HEK293 (cell line): Measurements from ENCODE around the gene ZNF616.

Experiments
- CTCF ChIA-PET: fragments of 350-600 bp; formaldehyde crosslinking; extraction: SDS; loops from one replicate; lab custom pipeline; 2021; ENCODE audit warnings: antibody characterized with exemption; lab: Yijun Ruan, JAX
- POLR2A ChIA-PET: fragments of 300-600 bp; formaldehyde crosslinking; extraction: SDS; loops from one replicate; lab custom pipeline; 2020; ENCODE audit warnings: antibody characterized with exemption, inconsistent platforms; lab: Yijun Ruan, JAX
- H3K27ac ChIP-seq: fragments of 200-500 bp; sonication (Bioruptor generic); 2 replicates; pipeline ENCODE4 v1.5.1; 2014; ENCODE audit warnings: low read depth, low read length, control low read depth, inconsistent platforms; ENCODE audit errors: extremely low read depth
- H3K36me3 ChIP-seq, 2 experiments: fragments of 200-500 bp in 1 of 2; sonication (Bioruptor generic) in 1 of 2; 1 replicate in 1 of 2; 2 replicates in 1 of 2; pipeline ENCODE4 v1.5.1; 2014 to 2017; ENCODE audit warnings: inconsistent platforms in 2 of 2, low read length in 2 of 2; ENCODE audit not compliant: control insufficient read depth in 2 of 2, insufficient read depth in 1 of 2
- H3K4me1 ChIP-seq: fragments of 200-500 bp; sonication (Bioruptor generic); 2 replicates; pipeline ENCODE4 v1.5.1; 2014; ENCODE audit warnings: mild to moderate bottlenecking, low read length, inconsistent platforms; ENCODE audit not compliant: control insufficient read depth, insufficient read depth
- H3K4me3 ChIP-seq: 2 replicates; pipeline ENCODE4 v1.5.1; 2011; ENCODE audit warnings: low read depth, mild to moderate bottlenecking, control low read depth, low read length, moderate library complexity
- H3K9me3 ChIP-seq: fragments of 200-500 bp; sonication (Bioruptor generic); 2 replicates; pipeline ENCODE4 v1.5.1; 2014; ENCODE audit warnings: low read depth, low read length, inconsistent platforms; ENCODE audit not compliant: control insufficient read depth, insufficient read depth
- OVOL3 ChIP-seq: fragments of 450-650 bp; formaldehyde crosslinking; IDR thresholded peaks from 2 replicates; pipeline ENCODE4 v1.5.1; 2016; ENCODE audit warnings: missing biosample characterization, missing genetic modification characterization
- SETDB1 ChIP-seq: IDR thresholded peaks from one replicate; pipeline ENCODE4 v1.6.1; 2017; ENCODE audit warnings: mild to moderate bottlenecking, low read length, moderate library complexity, mixed read lengths; ENCODE audit not compliant: insufficient read length
- TRIM28 ChIP-seq: IDR thresholded peaks from 2 replicates; pipeline ENCODE4 v1.6.1; 2011; ENCODE audit warnings: low read length, control low read depth, borderline replicate concordance
- ZNF211 ChIP-seq: fragments of 450-650 bp; formaldehyde crosslinking; IDR thresholded peaks from 2 replicates; pipeline ENCODE4 v1.5.1; 2016; ENCODE audit warnings: low read depth, missing biosample characterization, missing genetic modification characterization
- ZNF274 ChIP-seq, 2 experiments: fragments of 200-500 bp in 1 of 2; fragments of 450-650 bp in 1 of 2; sonication (Bioruptor generic) in 1 of 2; formaldehyde crosslinking in 1 of 2; IDR thresholded peaks; 2 replicates each; pipeline versions ENCODE4 v1.5.1 to v1.6.1; 2014 to 2016; ENCODE audit warnings: borderline replicate concordance in 1 of 2, inconsistent platforms in 1 of 2, low read length in 1 of 2, missing biosample characterization in 1 of 2, missing genetic modification characterization in 1 of 2
- ZNF404 ChIP-seq: fragments of 450-650 bp; formaldehyde crosslinking; IDR thresholded peaks from 2 replicates; pipeline ENCODE4 v1.5.1; 2017; ENCODE audit warnings: missing biosample characterization, missing genetic modification characterization
- ZNF626 ChIP-seq: fragments of 450-650 bp; sonication (Bioruptor Pico); formaldehyde crosslinking; IDR thresholded peaks from 2 replicates; pipeline ENCODE4 v1.5.1; 2018; ENCODE audit warnings: missing biosample characterization, missing genetic modification characterization, inconsistent platforms
- ZNF629 ChIP-seq: fragments of 450-650 bp; formaldehyde crosslinking; IDR thresholded peaks from 2 replicates; pipeline ENCODE4 v1.5.1; 2017; ENCODE audit warnings: missing biosample characterization, missing genetic modification characterization
- ZNF777 ChIP-seq: fragments of 450-650 bp; formaldehyde crosslinking; IDR thresholded peaks from 2 replicates; pipeline ENCODE4 v1.5.1; 2017; ENCODE audit warnings: missing biosample characterization, missing genetic modification characterization, borderline replicate concordance
- TF ChIP-seq, protein P1 (sequence below): fragments of 450-650 bp; formaldehyde crosslinking; IDR thresholded peaks from 2 replicates; pipeline ENCODE4 v1.5.1; 2017; ENCODE audit warnings: missing biosample characterization, missing genetic modification characterization
- TF ChIP-seq, protein P2 (sequence below): fragments of 450-650 bp; formaldehyde crosslinking; IDR thresholded peaks from 2 replicates; pipeline ENCODE4 v1.5.1; 2017; ENCODE audit warnings: missing biosample characterization, missing genetic modification characterization
- TF ChIP-seq, protein P3 (sequence below): fragments of 450-650 bp; formaldehyde crosslinking; IDR thresholded peaks from 2 replicates; pipeline ENCODE4; 2016; ENCODE audit warnings: missing biosample characterization, missing genetic modification characterization
- TF ChIP-seq, protein P4 (sequence below): fragments of 450-650 bp; formaldehyde crosslinking; conservative IDR thresholded peaks from 2 replicates; pipeline ENCODE4 v1.5.1; 2016; ENCODE audit warnings: low read depth, missing biosample characterization, missing genetic modification characterization

ZNF616 gene

DNA sequence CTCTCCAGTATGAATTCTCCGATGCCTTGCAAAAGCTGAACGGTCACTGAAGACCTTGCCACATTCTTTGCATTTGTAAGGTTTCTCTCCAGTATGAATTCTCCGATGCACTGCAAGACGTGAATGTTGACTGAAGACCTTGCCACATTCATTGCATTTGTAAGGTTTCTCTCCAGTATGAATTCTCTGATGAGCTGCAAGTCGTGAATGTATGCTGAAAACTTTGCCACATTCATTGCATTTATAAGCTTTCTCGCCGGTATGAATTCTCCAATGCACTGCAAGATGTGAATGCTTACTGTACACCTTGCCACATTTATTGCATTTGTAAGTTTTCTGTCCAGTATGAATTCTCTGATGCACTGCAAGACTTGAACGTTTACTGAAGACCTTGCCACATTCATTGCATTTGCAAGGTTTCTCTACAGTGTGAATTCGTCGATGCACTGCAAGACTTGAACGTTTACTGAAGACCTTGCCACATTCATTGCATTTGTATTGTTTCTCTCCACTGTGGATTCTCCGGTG, 24.1 kb downstream of the ZNF616 start:
- peaks cover 13% of the 10 kb centered on the region for H3K9me3 ChIP-seq
- H3K36me3 ChIP-seq, result peaks cover 20 to 53% of the 10 kb centered on the region in 2 experiments
- CTCF ChIA-PET, result interaction anchor here (0.7 kb wide), 1 partner anchor 20 kb away, joined by 3 read pairs; no protein-coding TSS in a partner anchor
- POLR2A ChIA-PET, result no interaction called here
- H3K27ac ChIP-seq, result no peak overlapping the region
- no peak overlapping the region for H3K4me3 ChIP-seq
- no peaks in the 10 kb centered on the region for H3K4me1 ChIP-seq
- TF ChIP-seq TRIM28, result peak; percentile 99
- peak; percentile 100 for TF ChIP-seq SETDB1
- no peak for TF ChIP-seq ZNF777 (tag by site-specific recombination)
- peak; percentile 90 for TF ChIP-seq ZNF274 (IDR thresholded peaks at IDR 0.05; ENCODE audit: low read length)
- peak; percentile 97 for TF ChIP-seq ZNF274 (tag by site-specific recombination; IDR thresholded peaks at IDR 0.05; ENCODE audit: borderline replicate concordance)
- TF ChIP-seq, all 188 proteins: peak for 3

DNA sequence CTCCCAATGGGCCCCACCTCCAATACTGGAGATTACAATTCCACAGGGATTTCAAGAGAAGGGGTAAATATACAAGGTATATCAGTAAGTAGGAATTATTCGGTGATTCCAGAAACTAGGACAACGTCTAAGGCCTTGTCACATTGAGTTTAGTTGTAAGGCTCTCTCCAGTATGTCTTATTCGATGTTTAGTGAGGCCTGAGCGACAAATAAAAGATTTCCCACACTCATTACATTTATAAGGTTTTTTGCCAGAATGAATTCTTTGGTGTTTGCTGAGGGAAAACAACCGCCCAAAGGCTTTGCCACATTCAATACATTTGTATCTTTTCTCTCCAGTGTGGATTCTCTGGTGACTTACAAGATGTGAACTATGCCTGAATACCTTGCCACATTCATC, 25.0 kb downstream of the ZNF616 start:
- CTCF ChIA-PET, result no interaction called here
- TF ChIP-seq, protein P1, sequence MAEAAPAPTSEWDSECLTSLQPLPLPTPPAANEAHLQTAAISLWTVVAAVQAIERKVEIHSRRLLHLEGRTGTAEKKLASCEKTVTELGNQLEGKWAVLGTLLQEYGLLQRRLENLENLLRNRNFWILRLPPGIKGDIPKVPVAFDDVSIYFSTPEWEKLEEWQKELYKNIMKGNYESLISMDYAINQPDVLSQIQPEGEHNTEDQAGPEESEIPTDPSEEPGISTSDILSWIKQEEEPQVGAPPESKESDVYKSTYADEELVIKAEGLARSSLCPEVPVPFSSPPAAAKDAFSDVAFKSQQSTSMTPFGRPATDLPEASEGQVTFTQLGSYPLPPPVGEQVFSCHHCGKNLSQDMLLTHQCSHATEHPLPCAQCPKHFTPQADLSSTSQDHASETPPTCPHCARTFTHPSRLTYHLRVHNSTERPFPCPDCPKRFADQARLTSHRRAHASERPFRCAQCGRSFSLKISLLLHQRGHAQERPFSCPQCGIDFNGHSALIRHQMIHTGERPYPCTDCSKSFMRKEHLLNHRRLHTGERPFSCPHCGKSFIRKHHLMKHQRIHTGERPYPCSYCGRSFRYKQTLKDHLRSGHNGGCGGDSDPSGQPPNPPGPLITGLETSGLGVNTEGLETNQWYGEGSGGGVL (tag by site-specific recombination), result no peak
- TF ChIP-seq, protein P2, sequence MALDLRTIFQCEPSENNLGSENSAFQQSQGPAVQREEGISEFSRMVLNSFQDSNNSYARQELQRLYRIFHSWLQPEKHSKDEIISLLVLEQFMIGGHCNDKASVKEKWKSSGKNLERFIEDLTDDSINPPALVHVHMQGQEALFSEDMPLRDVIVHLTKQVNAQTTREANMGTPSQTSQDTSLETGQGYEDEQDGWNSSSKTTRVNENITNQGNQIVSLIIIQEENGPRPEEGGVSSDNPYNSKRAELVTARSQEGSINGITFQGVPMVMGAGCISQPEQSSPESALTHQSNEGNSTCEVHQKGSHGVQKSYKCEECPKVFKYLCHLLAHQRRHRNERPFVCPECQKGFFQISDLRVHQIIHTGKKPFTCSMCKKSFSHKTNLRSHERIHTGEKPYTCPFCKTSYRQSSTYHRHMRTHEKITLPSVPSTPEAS, result no peak
- TF ChIP-seq ZNF629 (tag by site-specific recombination) (no peak), ZNF404 (tag by site-specific recombination) (no peak), ZNF211 (tag by site-specific recombination) (no peak), ZNF626 (tag by site-specific recombination) (no peak)
- TF ChIP-seq, protein P3, sequence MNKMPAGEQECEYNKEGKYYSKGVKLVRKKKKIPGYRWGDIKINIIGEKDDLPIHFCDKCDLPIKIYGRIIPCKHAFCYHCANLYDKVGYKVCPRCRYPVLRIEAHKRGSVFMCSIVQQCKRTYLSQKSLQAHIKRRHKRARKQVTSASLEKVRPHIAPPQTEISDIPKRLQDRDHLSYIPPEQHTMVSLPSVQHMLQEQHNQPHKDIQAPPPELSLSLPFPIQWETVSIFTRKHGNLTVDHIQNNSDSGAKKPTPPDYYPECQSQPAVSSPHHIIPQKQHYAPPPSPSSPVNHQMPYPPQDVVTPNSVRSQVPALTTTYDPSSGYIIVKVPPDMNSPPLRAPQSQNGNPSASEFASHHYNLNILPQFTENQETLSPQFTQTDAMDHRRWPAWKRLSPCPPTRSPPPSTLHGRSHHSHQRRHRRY (tag by site-specific recombination), result no peak
- H3K9me3 ChIP-seq, result peaks cover 13% of the 10 kb centered on the region

DNA sequence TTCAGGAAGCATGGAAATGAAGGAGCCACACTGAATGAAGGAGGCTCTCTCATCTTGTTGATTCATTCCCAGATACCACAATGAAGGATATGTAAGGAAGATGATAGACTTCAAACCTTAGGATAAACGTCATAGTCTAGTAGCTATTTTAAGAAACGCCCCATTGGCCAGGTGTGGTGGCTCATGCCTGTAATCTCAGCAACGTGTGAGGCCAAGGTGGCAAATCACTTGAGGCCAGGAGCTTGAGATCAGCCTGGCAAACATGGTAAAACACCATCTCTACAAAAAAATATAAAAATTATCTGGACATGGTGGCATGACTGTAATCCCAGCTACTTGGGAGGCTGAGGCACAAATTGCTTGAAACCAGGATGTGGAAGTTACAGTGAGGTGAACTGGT, 27.1 kb downstream of the ZNF616 start:
- Histone ChIP-seq H3K27ac (no peak overlapping the region), H3K4me1 (no peaks in the 10 kb centered on the region), H3K9me3 (peaks cover 4% of the 10 kb centered on the region), H3K4me3 (no peak overlapping the region), H3K36me3 (peaks cover 7 to 24% of the 10 kb centered on the region in 2 experiments)
- TF ChIP-seq OVOL3 (tag by site-specific recombination), result no peak
- TF ChIP-seq, protein P4, sequence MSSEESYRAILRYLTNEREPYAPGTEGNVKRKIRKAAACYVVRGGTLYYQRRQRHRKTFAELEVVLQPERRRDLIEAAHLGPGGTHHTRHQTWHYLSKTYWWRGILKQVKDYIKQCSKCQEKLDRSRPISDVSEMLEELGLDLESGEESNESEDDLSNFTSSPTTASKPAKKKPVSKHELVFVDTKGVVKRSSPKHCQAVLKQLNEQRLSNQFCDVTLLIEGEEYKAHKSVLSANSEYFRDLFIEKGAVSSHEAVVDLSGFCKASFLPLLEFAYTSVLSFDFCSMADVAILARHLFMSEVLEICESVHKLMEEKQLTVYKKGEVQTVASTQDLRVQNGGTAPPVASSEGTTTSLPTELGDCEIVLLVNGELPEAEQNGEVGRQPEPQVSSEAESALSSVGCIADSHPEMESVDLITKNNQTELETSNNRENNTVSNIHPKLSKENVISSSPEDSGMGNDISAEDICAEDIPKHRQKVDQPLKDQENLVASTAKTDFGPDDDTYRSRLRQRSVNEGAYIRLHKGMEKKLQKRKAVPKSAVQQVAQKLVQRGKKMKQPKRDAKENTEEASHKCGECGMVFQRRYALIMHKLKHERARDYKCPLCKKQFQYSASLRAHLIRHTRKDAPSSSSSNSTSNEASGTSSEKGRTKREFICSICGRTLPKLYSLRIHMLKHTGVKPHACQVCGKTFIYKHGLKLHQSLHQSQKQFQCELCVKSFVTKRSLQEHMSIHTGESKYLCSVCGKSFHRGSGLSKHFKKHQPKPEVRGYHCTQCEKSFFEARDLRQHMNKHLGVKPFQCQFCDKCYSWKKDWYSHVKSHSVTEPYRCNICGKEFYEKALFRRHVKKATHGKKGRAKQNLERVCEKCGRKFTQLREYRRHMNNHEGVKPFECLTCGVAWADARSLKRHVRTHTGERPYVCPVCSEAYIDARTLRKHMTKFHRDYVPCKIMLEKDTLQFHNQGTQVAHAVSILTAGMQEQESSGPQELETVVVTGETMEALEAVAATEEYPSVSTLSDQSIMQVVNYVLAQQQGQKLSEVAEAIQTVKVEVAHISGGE (tag by site-specific recombination), result no peak
- TF ChIP-seq SETDB1, result peak; percentile 1
- CTCF ChIA-PET, result interaction anchor here (0.7 kb wide), 1 partner anchor 108 kb away, joined by 3 read pairs; no protein-coding TSS in a partner anchor
- POLR2A ChIA-PET, result no interaction called here

More for the DNA sequence above, 25.0 kb downstream of the ZNF616 start:
- no peaks in the 10 kb centered on the region for H3K4me1 ChIP-seq
- POLR2A ChIA-PET, result no interaction called here
- H3K4me3 ChIP-seq, result no peak overlapping the region
- peaks cover 20 to 44% of the 10 kb centered on the region in 2 experiments for H3K36me3 ChIP-seq
- H3K27ac ChIP-seq, result no peak overlapping the region
